Measurements from ENCODE around the gene CALML5.

The CALML5 gene

GRCh38 chr10:5499493-5500140 is at the start of gene CALML5:
CALML5 (minus strand) TSS chr10:5499570; CDS start chr10:5499438, 132 bp downstream.
- no peak for FAIRE-seq

GRCh38 chr10:5547931-5548660 is 48.7 kb upstream of the CALML5 start:
- no peak for FAIRE-seq

GRCh38 chr10:5547681-5547930 is 48.2 kb upstream of the CALML5 start:
- no peak for FAIRE-seq

- FAIRE-seq = no peak
Measured at GRCh38 chr10:5546891-5547680, 47.7 kb upstream of the CALML5 start.

GRCh38 chr10:5545778-5546710 is 46.7 kb upstream of the CALML5 start:
- no peak for FAIRE-seq

- no peak for FAIRE-seq
Measured at GRCh38 chr10:5545426-5545777, 46.0 kb upstream of the CALML5 start.

- no peak for FAIRE-seq
Measured at GRCh38 chr10:5545011-5545410, 45.6 kb upstream of the CALML5 start.

- no peak for FAIRE-seq
Measured at GRCh38 chr10:5544216-5544805, 44.9 kb upstream of the CALML5 start.

- no peak for FAIRE-seq
Measured at GRCh38 chr10:5543623-5544022, 44.3 kb upstream of the CALML5 start.

- no peak for FAIRE-seq
Measured at GRCh38 chr10:5542100-5542499, 42.7 kb upstream of the CALML5 start.

GRCh38 chr10:5540891-5541290 is 41.5 kb upstream of the CALML5 start:
- FAIRE-seq = no peak

- FAIRE-seq = no peak
Measured at GRCh38 chr10:5540080-5540479, 40.7 kb upstream of the CALML5 start.

- no peak for FAIRE-seq
Measured at GRCh38 chr10:5538892-5539651, 39.7 kb upstream of the CALML5 start.

GRCh38 chr10:5538446-5538845 is 39.1 kb upstream of the CALML5 start:
- no peak for FAIRE-seq

- FAIRE-seq = no peak
Measured at GRCh38 chr10:5537684-5538083, 38.3 kb upstream of the CALML5 start.

- FAIRE-seq = no peak
Measured at GRCh38 chr10:5536486-5537081, 37.2 kb upstream of the CALML5 start.

GRCh38 chr10:5534880-5535856 is 35.8 kb upstream of the CALML5 start:
- no peak for FAIRE-seq

GRCh38 chr10:5534051-5534821 is 34.9 kb upstream of the CALML5 start:
- no peak for FAIRE-seq

GRCh38 chr10:5533098-5533731 is 33.8 kb upstream of the CALML5 start:
- no peak for FAIRE-seq

Measured in TTC549 (cell line).